ENCODE data around the gene MTARC2.

The MTARC2 gene

DNA sequence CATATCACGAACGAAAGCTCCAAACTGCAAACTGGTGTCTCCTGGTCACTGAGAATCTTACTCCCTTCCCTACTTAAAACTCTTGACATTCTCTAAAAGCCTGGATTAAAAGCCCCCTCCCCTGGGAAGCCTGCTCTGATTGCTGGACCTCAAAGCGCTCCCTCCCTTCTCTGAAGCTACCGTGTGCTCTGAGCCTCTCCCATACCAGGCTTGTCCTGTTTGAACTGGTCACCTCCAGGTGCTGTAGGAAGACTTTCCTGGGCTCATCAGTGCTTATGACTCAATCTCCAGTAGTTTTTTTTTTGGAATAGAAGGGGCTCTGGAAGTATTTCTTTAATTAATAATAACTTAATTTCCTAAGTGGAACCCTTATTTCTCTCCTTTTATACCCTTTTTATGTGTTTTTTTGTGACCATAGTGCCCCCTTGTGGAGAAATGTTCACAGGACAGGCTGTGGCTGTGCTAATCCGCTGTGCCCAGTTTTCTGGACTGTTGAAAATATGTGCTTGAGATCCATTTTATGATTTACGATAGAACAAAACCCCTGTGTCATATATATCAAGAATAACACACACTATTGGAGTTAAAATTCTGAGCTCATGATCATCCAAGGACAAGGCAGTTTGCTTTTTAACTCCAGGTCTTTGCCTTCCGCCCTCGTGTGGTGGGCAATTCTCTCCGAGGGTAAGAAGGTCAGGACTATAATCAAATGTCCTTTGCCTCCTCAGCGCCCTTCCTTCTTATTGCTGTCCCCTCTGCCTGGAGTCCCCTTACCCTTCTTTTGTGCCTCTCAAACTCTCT, 55.5 kb downstream of the MTARC2 start:
- no peak for DNase-seq (ENCODE audit: low read depth)

DNA sequence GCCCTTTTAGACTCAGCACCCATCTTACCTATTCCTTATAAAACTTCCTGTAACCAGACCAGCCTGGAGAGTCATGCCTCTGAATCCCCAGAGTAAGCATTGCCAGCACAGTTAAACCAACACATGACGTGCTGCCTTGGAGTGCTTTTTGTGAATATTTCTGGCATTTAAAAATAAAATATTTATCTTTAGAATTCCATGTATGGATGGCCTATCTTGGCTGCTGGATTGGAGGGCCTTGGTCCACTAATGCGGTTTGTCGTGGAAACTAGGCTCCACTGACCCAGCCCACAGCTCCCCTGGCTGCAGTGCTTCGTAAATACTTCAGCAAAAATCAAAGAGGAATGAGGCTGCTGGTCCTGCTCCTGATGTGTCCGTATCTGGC, 56.1 kb downstream of the MTARC2 start:
- no peak for DNase-seq (ENCODE audit: low read depth)

DNA sequence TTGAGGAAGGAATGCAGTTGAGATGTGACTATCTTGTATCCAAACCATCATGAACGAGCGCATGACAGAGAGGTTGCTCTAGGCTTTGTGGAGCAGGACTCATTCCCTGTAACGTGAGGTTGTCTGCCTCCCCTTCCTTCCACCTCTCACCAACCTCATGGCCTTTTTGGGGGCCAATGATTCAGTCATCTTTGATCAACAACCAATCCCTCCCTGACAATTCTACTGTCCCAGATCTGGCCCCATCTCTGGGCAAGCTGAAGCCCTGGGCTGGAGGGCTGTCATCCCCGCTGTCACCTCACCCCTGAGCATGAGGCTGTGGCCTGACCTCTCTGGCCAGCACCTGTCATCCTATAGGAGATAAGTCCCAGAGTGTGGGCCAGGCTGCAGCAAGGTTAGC, 58.3 kb downstream of the MTARC2 start:
- no peak for DNase-seq (ENCODE audit: low read depth)

DNA sequence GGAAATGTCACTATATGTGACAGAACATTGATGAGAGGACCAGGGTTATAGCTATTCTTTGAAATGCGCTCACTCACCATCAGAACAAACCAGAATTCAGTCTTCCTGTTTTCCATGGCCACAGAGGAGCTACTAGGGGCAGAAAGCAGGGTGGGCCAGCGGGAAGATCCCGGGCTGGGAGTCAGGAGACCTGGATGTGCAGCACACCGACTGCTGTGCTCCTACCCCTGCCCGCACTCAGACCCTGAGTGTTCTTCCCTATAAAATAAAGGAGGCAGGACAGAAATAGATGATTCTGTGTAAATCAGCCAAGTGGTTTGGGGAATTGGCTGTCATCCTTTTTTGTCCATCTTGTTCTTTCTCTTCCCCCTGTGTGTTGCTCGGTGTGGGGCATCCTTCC, 59.6 kb downstream of the MTARC2 start:
- DNase-seq (ENCODE audit: low read depth): no peak

DNA sequence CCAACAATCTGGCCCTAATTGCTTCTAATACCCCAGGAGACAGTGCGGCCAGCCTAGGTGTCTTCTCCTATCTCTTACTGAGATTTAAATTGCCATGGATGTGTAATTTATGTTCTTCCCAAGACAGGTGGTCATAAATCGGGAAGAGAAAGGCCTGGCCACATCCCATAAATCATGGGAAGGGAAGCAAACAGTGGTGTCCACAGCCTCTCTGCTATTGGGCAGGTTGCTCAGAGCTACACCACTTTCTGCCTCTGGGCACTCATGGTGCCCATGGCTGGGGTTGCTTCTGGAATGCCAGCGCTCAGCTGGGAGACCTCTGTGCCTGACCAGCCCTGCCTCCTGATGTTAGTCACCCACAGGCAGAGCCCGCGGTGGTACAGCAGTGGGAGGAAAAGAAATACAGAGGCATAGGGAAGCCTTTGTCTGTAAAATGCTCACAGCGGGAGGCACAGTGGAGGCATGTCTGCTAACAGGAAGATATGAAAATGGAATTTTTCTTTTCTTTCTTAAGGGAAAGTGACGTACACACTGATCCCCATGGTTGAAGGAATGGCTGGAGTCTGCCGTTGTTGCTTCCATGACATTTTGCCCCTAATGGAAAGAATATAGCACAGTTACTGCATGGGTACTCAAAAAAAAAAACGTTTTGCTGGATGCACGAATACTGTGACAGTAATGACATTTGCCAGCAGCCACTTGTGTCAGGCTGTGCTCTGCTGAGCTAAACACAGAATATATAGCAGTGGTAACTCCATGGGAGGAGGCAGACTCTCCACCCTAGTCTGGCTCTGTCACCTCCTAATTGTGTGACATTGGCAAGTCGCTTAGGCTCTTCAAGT, 60.4 kb downstream of the MTARC2 start:
- DNase-seq (ENCODE audit: low read depth): no peak

DNA sequence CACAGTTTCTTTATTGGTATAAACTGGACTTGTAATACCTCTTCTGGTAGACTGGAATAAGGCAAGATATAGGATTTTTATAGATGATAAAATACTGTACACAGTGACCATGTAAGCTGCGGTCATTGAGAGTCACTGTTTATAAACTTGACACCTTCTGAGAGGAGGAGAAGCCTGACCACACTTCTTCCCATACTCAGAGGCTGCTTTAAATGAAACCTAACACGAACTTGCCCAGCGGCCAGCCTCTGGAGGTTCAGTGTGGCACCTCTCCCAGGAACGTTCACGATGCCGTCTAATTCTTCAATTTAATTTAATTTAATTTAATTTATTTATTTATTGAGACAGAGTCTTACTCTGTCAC, 61.0 kb downstream of the MTARC2 start:
- no peak for DNase-seq (ENCODE audit: low read depth)

DNA sequence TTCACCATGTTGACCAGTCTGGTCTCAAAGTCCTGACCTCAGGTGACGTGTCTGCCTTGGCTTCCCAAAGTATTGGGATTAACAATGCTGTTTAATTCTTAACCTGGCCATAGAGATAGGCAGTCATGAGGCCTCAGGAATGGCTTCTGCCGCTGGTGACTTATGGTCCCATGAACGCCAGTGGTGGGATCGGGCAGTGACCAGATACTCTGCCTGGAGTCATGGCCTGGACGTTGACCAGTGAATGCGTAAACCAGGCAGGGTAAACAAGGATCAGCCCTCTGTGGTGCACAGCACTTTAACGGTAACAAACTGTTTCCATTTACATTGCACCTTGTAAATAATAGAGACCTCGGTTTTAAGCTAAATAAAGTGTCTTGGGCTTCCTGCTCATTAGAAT, 61.6 kb downstream of the MTARC2 start:
- DNase-seq (ENCODE audit: low read depth): no peak

DNA sequence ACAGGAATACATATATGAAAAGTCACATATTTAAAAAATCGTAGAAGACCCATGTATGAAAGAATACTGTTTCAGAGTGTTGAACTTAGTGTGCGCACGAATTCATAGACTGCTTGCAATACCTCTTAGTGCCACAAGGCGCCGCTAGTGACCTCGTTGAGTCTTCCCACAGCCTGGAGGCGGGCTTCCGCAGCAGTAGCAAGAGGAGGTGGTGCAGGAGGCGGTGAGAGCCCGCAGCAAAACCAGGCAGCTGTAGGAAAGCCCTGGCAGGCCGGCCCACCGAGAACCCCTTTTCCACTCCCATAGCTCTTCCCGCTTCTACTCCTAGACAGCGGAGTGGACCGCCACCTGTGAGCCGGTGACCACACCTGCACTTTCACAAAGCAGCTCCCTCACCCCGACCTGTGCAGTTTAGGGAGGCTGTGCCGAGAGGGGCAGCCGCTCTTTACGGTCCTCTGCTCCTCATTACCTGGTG, 62.1 kb downstream of the MTARC2 start:
- DNase-seq (ENCODE audit: low read depth): peak; percentile 74

DNA sequence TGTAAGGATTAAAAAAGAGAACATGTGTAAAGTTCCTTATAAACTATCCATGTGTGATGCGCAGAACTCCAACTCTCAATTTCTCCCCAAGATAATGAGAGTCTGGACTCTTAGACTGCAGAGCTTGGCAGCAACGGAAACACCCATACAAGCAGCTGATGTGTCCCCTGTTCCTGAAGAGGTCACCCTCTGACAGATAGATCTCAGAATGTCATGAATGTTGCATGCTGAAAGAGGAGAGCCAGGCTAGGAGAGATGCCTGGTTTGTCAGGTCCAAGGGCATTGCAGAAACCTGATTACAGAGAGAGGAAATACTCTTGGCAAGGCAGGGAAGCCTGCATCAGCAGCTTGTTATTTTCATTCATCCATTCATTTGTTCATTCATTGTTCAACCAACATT, 62.8 kb downstream of the MTARC2 start:
- DNase-seq (ENCODE audit: low read depth): no peak

DNA sequence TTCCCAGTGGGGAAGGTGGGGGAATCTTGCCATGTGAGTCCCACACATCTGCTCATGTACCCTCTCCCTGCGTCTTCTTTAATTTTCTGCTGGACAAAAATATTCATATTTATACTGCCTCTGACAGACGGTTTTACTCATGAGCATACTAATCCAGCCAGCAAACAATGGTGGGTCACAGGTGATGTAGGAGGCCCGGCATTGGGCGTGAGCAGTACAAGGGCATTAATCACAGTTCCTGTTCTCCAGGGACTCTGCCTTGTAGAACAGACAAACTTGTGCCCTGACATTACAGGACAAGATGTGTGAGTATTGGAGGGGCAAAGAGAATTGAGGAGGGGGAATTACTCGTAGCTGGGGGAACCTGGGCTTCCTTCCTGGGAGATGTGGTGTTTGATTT, 63.6 kb downstream of the MTARC2 start:
- DNase-seq (ENCODE audit: low read depth): no peak

DNA sequence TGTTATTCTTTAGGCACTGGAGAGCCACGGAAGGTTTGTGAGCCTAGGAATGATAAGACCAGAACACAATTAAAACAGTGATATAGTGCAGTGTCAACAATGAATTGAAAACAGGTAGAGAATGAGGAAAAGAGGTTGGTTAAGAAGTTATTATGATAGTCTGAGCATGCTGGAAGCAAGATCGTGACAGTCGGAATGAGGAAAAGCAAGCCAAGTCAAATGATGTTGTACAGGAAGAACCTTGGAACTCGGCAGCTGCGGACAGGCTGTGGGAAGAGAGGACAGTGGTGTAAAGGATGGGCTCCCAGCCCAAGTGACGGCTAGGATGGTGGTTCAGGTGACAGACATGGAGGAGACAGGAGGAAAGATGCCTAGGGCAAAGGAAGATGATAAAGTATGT, 64.2 kb downstream of the MTARC2 start:
- DNase-seq (ENCODE audit: low read depth): no peak

DNA sequence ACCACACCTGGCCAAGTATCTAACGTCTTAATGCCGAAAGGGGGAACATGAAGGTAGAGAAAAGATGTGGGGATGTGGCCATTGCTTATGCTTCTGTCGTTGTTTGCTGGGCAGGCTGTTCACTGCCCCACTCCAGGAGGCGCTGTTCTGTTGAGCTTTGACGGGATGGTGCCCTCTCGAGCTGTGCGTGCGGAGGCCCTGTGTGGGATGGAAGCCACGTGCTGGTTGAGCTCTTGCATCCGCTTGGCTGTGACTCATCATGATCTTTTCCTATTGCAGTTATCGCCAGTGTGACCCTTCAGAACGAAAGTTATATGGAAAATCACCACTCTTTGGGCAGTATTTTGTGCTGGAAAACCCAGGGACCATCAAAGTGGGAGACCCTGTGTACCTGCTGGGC, 64.9 kb downstream of the MTARC2 start:
- no peak for DNase-seq (ENCODE audit: low read depth)

DNA sequence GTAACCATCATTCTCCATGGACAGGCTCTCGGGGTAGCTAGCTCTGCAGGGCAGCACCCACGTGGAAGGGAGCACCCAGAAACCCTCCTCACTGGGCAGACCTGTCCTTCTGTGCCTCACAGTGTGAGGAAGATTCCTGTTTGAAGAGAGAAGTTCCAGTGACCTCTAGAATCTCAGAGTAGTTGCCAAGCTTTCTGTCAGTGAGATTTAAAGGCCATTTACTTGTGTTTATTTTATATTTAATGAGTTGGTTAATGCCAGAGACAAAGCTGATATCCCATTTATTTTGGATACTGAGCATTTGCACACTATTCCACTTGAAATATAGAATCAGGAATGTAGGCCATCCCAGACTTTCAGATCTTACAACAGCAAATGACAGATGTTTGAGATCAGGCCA, 67.3 kb downstream of the MTARC2 start:
- no peak for DNase-seq (ENCODE audit: low read depth)

DNA sequence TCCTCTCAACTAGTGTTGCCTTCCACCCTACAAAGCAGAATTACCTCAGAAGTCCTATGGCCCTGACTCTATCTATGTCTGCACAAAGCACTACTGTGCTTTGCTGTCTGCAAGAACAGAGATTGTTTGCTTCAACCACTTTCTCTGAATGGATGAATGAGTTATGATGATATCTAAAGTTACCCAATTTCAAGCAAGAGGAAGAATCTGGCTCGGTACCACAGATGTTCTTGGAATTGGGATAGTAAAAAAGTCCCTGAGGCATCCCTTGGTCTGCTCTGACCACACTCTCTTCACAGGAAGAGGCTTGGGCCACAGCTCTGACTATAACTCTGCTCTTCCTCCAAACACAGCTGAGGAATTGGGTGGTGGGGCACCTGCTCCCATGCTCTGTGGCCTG, 69.8 kb downstream of the MTARC2 start:
- no peak for DNase-seq (ENCODE audit: low read depth)

DNA sequence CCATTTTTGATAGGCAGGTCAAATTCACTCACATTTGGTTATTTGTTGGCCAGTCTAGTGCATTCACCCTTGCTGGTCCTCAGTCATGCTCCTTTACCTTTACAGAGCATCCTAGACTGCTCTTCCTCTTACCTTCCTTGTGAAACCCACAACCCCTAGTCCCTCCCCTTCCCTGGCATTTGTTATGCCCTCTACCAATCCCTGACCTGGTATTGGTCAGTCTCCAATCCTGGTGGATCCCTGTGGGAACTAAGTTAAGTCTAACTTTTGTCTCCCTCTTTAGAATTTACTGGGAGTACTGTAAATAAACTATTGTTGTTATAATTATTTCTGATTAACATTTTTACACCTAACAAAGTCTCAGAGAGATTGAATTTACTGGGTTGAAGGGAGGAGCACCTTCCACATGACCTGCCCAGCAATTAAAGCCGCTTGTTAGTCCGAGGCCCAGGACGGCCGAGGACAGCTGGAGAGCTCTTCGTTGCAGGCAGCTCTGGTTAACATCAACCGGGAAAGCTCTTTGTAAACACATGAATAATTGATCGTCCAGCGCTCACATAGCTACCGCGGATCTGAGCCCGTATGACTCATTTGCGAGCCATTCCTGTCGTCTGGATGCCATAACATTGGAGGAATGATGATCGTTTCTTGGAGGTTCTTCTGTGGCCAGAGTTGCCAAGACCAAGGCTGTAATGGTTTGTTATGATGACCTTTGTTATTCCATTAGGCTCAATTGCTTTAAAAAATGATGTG, 70.5 kb downstream of the MTARC2 start:
- no peak for DNase-seq (ENCODE audit: low read depth)

DNA sequence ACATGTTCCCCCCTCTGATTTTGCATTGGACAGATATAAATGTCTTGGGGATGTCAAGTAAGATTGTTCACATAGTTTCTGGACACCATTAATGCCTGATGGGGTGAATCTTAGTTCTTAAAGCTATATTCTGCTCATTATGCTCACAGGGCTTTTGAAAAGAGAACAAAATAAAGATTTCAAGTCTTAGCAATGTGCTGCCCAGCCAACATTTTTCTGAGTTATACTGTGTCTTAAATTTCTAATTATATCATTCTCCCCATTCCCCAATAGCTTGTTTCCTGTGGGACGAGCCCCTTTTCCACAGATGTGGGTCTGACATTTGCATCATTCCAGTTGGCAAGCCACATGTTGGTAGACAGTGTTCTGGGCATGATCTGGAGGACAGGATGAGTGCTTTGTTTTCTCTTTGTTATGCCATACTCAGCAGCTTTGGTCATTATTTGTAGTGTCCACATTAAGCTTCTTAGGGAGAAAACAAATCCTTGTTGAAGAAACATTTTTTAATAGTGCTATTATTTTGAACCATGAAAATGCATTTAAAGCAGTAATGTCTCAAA, 71.4 kb downstream of the MTARC2 start:
- DNase-seq (ENCODE audit: low read depth): no peak

DNA sequence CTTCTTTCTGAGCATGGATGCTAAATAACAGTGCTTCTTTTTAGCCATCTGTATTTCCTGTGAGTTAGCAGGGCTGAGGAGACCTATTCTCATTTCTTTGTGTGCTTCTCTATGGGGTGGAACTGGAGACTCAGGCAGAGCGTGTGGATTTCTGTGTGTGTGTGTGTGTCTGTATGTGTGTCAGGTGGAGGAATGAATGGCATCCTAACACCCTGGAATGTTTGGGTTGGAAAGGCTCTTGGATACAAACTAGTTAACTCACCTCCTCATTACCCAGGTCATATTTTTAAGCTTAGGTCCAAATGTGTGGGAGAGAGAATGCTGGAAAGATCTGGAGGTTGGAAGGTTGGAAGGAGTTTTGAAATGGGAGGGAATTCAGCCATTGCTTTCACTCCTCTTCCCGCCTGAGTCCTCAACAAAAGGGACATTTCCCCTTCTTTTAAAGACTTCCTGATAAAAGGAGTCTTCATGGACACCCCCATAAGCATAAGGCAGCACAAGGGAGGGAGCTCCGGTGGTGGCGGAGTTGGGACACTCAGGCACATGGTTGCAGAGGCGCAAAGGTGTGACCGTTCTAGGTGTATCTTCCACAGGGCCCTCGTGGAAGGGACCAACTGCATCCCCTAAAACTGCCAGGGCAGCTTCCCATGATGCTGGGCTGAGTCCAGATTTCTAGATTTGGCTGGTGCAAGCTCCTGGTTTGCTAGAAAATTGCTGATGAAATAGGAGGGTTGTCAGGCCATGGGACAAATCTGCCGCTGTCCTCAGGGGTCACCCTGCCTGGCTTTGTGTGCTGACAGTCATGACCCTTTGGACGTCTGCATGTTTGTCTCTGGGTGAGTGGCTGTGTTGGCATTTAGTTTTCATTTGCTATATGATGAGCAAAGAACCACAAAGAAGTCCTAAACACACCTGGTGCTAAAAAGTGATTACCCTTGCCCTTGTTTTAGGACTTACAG, 76.2 kb downstream of the MTARC2 start:
- no peak for DNase-seq (ENCODE audit: low read depth)

DNA sequence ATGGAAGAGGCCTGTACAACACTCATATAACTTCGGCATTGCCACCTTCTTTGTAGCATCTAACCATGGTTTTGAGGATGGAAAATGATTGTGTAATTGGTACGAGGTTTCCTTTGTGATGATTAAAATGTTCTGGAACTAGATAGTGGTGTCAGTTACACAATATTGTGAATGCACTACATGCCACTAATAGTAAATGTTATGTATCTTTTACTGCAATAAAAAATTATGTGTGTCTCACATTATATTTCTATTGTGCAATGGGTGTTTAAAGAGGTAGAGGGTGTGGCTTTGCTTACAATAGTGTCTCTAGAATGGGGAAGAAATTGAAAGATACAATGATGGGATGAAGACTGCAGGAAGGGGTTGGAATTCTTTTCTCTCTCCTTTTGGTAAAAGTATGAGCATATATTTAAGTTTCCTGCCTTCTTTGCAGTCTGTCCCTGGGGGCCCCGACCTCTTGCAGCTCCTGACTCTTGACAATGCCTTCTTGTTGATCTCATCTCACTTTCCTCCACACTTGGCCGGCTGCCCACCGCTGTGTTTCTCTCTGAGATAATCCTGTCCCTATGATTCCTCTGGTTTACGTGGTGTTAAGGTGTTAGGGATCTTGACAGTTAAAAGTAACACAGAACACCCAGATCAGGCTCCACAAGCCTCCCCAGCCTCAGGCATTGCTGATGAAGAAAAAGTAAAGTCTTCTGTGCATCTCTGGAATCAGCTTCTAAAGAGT, 77.9 kb downstream of the MTARC2 start:
- no peak for DNase-seq (ENCODE audit: low read depth)

DNA sequence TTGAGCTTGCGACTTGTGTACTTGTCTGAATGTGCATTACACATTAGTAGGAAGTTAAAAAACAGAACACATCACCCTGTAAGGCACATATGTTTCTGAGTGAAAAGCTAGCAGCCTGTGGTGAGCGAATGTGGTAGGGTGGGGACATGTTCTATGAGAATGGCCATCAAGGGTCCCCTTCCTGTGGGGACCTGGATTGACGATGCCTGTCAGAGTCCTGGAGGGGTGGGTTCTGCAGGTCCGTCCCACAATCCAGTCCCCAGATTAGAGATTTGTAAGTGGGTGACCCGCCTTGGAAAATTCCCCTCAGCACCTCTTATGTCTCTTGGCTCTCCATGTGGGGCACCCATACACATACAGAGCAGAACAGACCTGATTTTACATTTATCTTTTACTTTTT, 78.6 kb downstream of the MTARC2 start:
- no peak for DNase-seq (ENCODE audit: low read depth)

DNA sequence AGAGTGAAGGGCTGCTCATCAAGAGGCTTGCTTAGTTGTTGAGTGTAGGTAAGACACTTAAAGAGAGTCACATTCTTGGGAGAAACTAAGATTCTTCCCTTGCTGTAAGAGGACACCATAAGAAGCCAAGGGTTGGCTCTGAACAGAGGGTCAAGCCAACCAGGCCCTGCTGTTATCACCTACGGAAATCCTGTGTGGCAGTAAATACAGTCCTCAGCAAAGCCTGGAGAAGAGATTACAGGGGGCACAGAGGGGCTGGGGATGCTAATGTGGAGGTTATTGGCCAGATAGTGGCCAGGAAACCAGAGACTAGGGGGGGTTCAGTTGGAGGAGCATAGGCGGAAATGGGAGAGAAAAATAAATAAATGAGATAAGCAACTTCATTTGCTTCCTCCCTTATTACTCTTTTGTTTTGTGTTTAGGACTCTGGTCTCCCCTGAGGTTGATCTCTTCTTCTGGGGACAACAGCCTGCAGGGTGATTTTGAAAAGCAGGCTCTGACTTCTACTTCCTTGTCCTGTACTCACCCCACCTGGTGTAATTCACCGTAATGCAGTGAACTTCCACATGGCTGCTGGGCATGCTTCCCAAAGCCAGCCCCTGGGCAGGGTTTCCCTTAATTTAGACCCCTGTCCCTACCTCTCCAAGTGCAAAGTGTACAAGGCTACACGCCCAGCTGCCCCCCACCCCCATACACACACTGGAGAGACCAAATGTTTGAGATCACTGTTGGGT, 79.5 kb downstream of the MTARC2 start:
- DNase-seq (ENCODE audit: low read depth): no peak

All from fibroblast of the conjunctiva (primary cell).